Lower leg skin (tissue), 3 donors: ENCODE data around the gene CD247.

Source experiments
- POLR2A ChIP-seq, 2 donors: fragments of 450-650 bp; IDR thresholded peaks; one replicate each; pipeline ENCODE4 v1.6.1; 2016 to 2017; ENCODE audit warnings: antibody characterized with exemption in 2 of 2, mild to moderate bottlenecking in 1 of 2, moderate library complexity in 1 of 2
- TF ChIP-seq, protein P1 (sequence below), 3 donors: fragments of 450-650 bp; IDR thresholded peaks; one replicate each; pipeline ENCODE4 v1.5.1; 2016; ENCODE audit warnings: antibody characterized with exemption in 3 of 3, mild to moderate bottlenecking in 3 of 3, moderate library complexity in 2 of 3

DNA sequence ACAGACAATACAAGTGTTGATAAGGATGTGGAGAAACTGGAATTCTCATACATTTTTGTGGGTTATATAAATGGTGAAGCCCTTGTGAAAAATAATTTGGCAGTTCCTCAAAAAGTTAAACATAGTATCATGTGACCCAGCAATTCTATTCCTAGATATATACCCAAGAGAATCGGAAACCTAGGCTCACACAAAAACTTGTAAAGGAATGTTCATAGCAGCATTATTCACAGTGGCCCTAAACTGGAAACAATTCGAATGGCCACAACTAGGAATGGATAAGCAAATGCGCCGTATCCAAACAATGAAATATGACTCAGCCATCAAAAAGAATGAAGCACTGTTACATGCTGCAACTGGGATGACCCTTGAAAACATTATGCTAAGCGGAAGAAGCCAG lies 3.9 kb upstream of the CD247 start:
- TF ChIP-seq, protein P1, sequence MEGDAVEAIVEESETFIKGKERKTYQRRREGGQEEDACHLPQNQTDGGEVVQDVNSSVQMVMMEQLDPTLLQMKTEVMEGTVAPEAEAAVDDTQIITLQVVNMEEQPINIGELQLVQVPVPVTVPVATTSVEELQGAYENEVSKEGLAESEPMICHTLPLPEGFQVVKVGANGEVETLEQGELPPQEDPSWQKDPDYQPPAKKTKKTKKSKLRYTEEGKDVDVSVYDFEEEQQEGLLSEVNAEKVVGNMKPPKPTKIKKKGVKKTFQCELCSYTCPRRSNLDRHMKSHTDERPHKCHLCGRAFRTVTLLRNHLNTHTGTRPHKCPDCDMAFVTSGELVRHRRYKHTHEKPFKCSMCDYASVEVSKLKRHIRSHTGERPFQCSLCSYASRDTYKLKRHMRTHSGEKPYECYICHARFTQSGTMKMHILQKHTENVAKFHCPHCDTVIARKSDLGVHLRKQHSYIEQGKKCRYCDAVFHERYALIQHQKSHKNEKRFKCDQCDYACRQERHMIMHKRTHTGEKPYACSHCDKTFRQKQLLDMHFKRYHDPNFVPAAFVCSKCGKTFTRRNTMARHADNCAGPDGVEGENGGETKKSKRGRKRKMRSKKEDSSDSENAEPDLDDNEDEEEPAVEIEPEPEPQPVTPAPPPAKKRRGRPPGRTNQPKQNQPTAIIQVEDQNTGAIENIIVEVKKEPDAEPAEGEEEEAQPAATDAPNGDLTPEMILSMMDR (IDR thresholded peaks at IDR 0.05) = no peak
- no peak for TF ChIP-seq POLR2A (IDR thresholded peaks at IDR 0.05)
